HTERT RPE-1 (cell line): ENCODE results near the gene MXD3.
"Not testable (repeated sequence)": the region's sequence is repeated elsewhere in the genome, so short reads cannot be mapped to it uniquely, and the experiment has no call there.

Experiments
- in situ Hi-C: fragments of 300-500 bp; cut with MboI; formaldehyde crosslinking; loops from 4 replicates; pipeline ENCODE4 v1.14.3; 2020; ENCODE audit warnings: low sequenced_read_pairs

Gene MXD3

GRCh38 chr5:177325868-177326381 is 14.2 kb upstream of the MXD3 start:
- in situ Hi-C loops: no loop called here

- in situ Hi-C loops: no loop called here
These were observed 9.2 kb upstream of the MXD3 start for GRCh38 chr5:177320879-177321278.

GRCh38 chr5:177319913-177320588 is 8.4 kb upstream of the MXD3 start:
- in situ Hi-C loops: no loop called here

- in situ Hi-C loops: no loop called here
These were observed 6.3 kb upstream of the MXD3 start for GRCh38 chr5:177317959-177318377.

- in situ Hi-C loops: no loop called here
These were observed 4.3 kb upstream of the MXD3 start for GRCh38 chr5:177316005-177316404.

- in situ Hi-C loops: no loop called here
These were observed 3.7 kb upstream of the MXD3 start for GRCh38 chr5:177315411-177315810.

GRCh38 chr5:177314376-177315342 is 3.0 kb upstream of the MXD3 start:
- in situ Hi-C loops: no loop called here

- in situ Hi-C loops: no loop called here
These were observed 2.0 kb upstream of the MXD3 start for GRCh38 chr5:177313561-177314259.

GRCh38 chr5:177312649-177313181 is 1.0 kb upstream of the MXD3 start:
- in situ Hi-C loops: no loop called here

GRCh38 chr5:177311392-177311722 is 341 bp downstream of the MXD3 start:
- in situ Hi-C loops: no loop called here

GRCh38 chr5:177310757-177311391 is 824 bp downstream of the MXD3 start:
- in situ Hi-C loops: no loop called here

GRCh38 chr5:177310332-177310731 is 1.4 kb downstream of the MXD3 start:
- in situ Hi-C loops: no loop called here

GRCh38 chr5:177309351-177310191 is 2.1 kb downstream of the MXD3 start:
- in situ Hi-C loops: no loop called here

- in situ Hi-C loops: no loop called here
These were observed 3.0 kb downstream of the MXD3 start for GRCh38 chr5:177308740-177309139.

- in situ Hi-C loops: no loop called here
These were observed 3.9 kb downstream of the MXD3 start for GRCh38 chr5:177307544-177308363.

- in situ Hi-C loops: no loop called here
These were observed 4.8 kb downstream of the MXD3 start for GRCh38 chr5:177306674-177307543.

- in situ Hi-C loops: not testable (repeated sequence)
These were observed 5.5 kb downstream of the MXD3 start for GRCh38 chr5:177306103-177306640.
